Stomach (tissue), 9 donors: ENCODE results near the gene PAK6. TPM values are rescaled to one million over a fixed set of nuclear protein-coding genes. Genes with fewer than 3 reads are reported as not detected.

Source experiments
- DNase-seq, 2 donors: peaks; one replicate each; pipeline versions ENCODE4 v3.0.0 to v3.0.0-alpha.2; 2013 to 2019
- H3K27ac ChIP-seq, 5 donors: fragments of 200-600 bp in 4 of 5; sonication (generic) in 4 of 5; one replicate each; pipeline ENCODE4 v1.5.1; 2013 to 2019; ENCODE audit warnings: mild to moderate bottlenecking in 1 of 5, moderate library complexity in 1 of 5
- H3K27me3 ChIP-seq, 3 donors: fragments of 200-600 bp; sonication (generic); one replicate each; pipeline ENCODE4 v1.5.1; 2017 to 2019; ENCODE audit warnings: mixed run types in 1 of 3
- H3K36me3 ChIP-seq, 4 donors: fragments of 200-600 bp; sonication (generic); 1 replicate in 3 of 4; 2 replicates in 1 of 4; pipeline ENCODE4 v1.5.1; 2016 to 2019
- H3K4me1 ChIP-seq, 4 donors: fragments of 200-600 bp; sonication (generic); one replicate each; pipeline ENCODE4 v1.5.1; 2016 to 2019
- H3K4me3 ChIP-seq, 4 donors: fragments of 200-600 bp; sonication (generic) in 3 of 4; one replicate each; pipeline ENCODE4 v1.5.1; 2016 to 2019; ENCODE audit warnings: mild to moderate bottlenecking in 1 of 4
- H3K9me3 ChIP-seq, 4 donors: fragments of 200-600 bp; sonication (generic); one replicate each; pipeline ENCODE4 v1.5.1; 2016 to 2019
- EP300 ChIP-seq: sonication (generic); formaldehyde crosslinking; IDR thresholded peaks from one replicate; pipeline ENCODE4 v1.6.1; 2017; ENCODE audit warnings: antibody characterized with exemption
- POLR2A ChIP-seq, 4 donors: fragments of 450-650 bp; IDR thresholded peaks; one replicate each; pipeline ENCODE4 v1.6.1; 2016; ENCODE audit warnings: antibody characterized with exemption in 4 of 4, control low read depth in 2 of 4, mild to moderate bottlenecking in 1 of 4, moderate library complexity in 1 of 4
- POLR2AphosphoS5 ChIP-seq, 3 donors: sonication (generic); formaldehyde crosslinking; IDR thresholded peaks; one replicate each; pipeline ENCODE4 v1.6.1; 2016; ENCODE audit warnings: antibody characterized with exemption in 3 of 3
- WGBS, 5 donors: extraction: QIAGEN DNeasy Blood & Tissue Kit in 3 of 5; methylation state at CpG; one replicate each; pipeline versions ENCODE4 v1.1.5 to v1.1.7; 2013 to 2018; 5-methylcytosine and 5-hydroxymethylcytosine counted together
- intact Hi-C: fragments of 100-400 bp; cut with DNase I; formaldehyde crosslinking; loops from one replicate; pipeline ENCODE4 v1.15.1; 2023; ENCODE audit warnings: low total_unique reads
- polyA plus RNA-seq, 3 donors: library from polyadenylated mRNA; stranded (reverse); fragments of 200-250 nt; gene quantifications; one replicate each; pipeline ENCODE4 v1.2.3, GENCODE V29; 2013
- total RNA-seq, 5 donors: library from RNA; depleted of rRNA; stranded (reverse); fragments of >200 nt; gene quantifications; one replicate each; pipeline versions ENCODE4 v1.1.0 to v1.2.3, GENCODE V29; 2014 to 2016
- TF ChIP-seq, protein P1 (sequence below), 7 experiments: fragments of 450-650 bp in 4 of 7; fragments of 200-600 bp in 3 of 7; sonication (generic) in 3 of 7; IDR thresholded peaks; one replicate each; pipeline ENCODE4 v1.5.1; 2016 to 2019; ENCODE audit warnings: antibody characterized with exemption in 7 of 7, control low read depth in 2 of 7, mild to moderate bottlenecking in 1 of 7
- donor health status: healthy with polysubstance abuse.
- donor health status: Bipolar disorder and iron deficiency.
- donor health status: healthy.

PAK6 gene
- total and polyA plus RNA-seq, 8 donors: under 0.01 to 91.9 (median 6.2) TPM

DNA sequence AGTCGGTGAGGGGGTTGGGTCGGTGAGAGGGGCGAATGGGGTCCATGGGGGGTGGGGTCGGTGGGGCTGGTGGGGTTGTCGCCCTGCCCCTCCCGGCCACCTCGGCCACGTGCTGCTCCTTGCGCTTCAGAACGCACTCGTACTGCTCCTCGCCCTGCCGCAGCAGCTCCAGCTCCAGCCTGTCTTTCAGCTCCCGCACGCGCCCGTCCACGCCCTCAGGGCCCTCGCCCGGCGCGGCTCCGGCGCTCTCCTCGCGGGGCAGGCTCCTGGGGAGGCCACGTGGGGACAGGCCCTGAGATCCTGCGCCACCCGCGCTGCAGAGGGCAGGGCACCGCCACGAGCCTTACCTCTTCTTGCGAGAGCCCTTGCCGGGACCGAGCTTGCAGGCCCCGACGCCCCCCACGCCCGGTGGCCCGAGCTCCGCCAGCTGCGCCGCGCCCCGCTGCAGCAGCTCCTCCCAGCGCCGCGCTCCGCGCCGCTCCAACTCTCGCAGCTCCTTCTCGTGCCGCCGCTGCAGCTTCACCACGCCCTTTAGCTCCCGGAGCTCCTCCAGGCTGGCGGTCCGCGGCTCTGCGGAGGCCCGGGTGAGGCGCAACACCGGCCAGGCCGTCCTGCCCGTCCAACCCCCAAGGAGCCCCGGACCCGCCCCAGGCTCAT, 52.2 kb downstream of the PAK6 start:
- DNase-seq: peak; percentile 64 to 90
- WGBS, 5 donors: 6 to 47% (median 23%) methylated on average over 22 to 68 of the region's 68 CpGs
- Histone ChIP-seq H3K9me3 (no peaks in the 10 kb centered on the region), H3K36me3 (peaks cover 0 to 61% (median 0%) of the 10 kb centered on the region in 4 donors), H3K27me3 (peaks cover 0 to 27% (median 14%) of the 10 kb centered on the region in 3 donors), H3K27ac (no peak overlapping the region), H3K4me3 (peak overlapping the region; percentile 30 to 53 (median 40)), H3K4me1 (peaks cover 12 to 29% (median 20%) of the 10 kb centered on the region in 4 donors)
- intact Hi-C loops: no loop called here
- TF ChIP-seq, protein P1, sequence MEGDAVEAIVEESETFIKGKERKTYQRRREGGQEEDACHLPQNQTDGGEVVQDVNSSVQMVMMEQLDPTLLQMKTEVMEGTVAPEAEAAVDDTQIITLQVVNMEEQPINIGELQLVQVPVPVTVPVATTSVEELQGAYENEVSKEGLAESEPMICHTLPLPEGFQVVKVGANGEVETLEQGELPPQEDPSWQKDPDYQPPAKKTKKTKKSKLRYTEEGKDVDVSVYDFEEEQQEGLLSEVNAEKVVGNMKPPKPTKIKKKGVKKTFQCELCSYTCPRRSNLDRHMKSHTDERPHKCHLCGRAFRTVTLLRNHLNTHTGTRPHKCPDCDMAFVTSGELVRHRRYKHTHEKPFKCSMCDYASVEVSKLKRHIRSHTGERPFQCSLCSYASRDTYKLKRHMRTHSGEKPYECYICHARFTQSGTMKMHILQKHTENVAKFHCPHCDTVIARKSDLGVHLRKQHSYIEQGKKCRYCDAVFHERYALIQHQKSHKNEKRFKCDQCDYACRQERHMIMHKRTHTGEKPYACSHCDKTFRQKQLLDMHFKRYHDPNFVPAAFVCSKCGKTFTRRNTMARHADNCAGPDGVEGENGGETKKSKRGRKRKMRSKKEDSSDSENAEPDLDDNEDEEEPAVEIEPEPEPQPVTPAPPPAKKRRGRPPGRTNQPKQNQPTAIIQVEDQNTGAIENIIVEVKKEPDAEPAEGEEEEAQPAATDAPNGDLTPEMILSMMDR (IDR thresholded peaks at IDR 0.05): no peak
- no peak for TF ChIP-seq POLR2A (IDR thresholded peaks at IDR 0.05)
- no peak for TF ChIP-seq EP300
- no peak for TF ChIP-seq POLR2AphosphoS5 (IDR thresholded peaks at IDR 0.05)

DNA sequence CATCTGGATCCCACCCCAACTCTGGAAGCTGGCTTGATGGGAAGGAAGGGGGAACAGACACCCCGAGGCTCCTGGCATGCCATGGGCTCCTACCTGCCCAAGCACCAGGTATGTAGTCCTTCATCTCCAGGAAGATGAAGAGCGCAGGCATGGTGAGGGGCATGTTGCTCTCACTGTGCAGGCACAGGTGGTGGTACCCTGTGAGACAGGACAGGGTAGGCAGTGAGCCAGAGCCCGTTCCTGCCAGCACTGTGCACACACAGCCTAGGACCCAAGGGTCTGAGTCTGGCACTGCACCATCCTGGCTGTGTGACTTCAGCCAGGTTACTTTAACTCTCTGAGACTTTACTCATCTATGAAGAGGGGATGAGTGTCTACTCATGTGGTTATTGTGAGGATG, 53.4 kb downstream of the PAK6 start:
- no peak for DNase-seq
- peaks cover 12 to 36% (median 23%) of the 10 kb centered on the region in 4 donors for H3K4me1 ChIP-seq
- no peak overlapping the region for H3K4me3 ChIP-seq
- H3K27ac ChIP-seq: no peak overlapping the region
- 76 to 93% (median 77%) methylated on average over 2 to 3 of the region's 3 CpGs for WGBS, 5 donors
- peaks cover 0 to 27% (median 14%) of the 10 kb centered on the region in 3 donors for H3K27me3 ChIP-seq
- H3K36me3 ChIP-seq: peaks cover 0 to 57% (median 0%) of the 10 kb centered on the region in 4 donors
- no peaks in the 10 kb centered on the region for H3K9me3 ChIP-seq
- TF ChIP-seq, protein P1 (IDR thresholded peaks at IDR 0.05): no peak
- TF ChIP-seq EP300 (no peak), POLR2A (IDR thresholded peaks at IDR 0.05) (no peak), POLR2AphosphoS5 (IDR thresholded peaks at IDR 0.05) (no peak)
- intact Hi-C loops: no loop called here

- H3K27me3 ChIP-seq: peaks cover 0 to 25% (median 14%) of the 10 kb centered on the region in 3 donors
- H3K4me3 ChIP-seq: no peak overlapping the region
- H3K9me3 ChIP-seq: no peaks in the 10 kb centered on the region
- TF ChIP-seq EP300: no peak
- no peak for TF ChIP-seq POLR2A (IDR thresholded peaks at IDR 0.05)
- TF ChIP-seq, protein P1 (IDR thresholded peaks at IDR 0.05): no peak
- no peak for TF ChIP-seq POLR2AphosphoS5 (IDR thresholded peaks at IDR 0.05)
- H3K36me3 ChIP-seq: peaks cover 0 to 53% (median 0%) of the 10 kb centered on the region in 4 donors
- no peak for DNase-seq
- no peak overlapping the region for H3K27ac ChIP-seq
- peaks cover 12 to 36% (median 23%) of the 10 kb centered on the region in 4 donors for H3K4me1 ChIP-seq
- intact Hi-C loops: no loop called here
Measured at GRCh38 chr15:40293006-40293405, 54.1 kb downstream of the PAK6 start.

- intact Hi-C loops: no loop called here
- H3K27me3 ChIP-seq: peaks cover 0 to 23% (median 14%) of the 10 kb centered on the region in 3 donors
- H3K27ac ChIP-seq: no peak overlapping the region
- no peak overlapping the region for H3K4me3 ChIP-seq
- TF ChIP-seq EP300: no peak
- no peak for TF ChIP-seq POLR2A (IDR thresholded peaks at IDR 0.05)
- TF ChIP-seq, protein P1 (IDR thresholded peaks at IDR 0.05): no peak
- no peak for TF ChIP-seq POLR2AphosphoS5 (IDR thresholded peaks at IDR 0.05)
- H3K36me3 ChIP-seq: peaks cover 0 to 50% (median 0%) of the 10 kb centered on the region in 4 donors
- peaks cover 12 to 36% (median 22%) of the 10 kb centered on the region in 4 donors for H3K4me1 ChIP-seq
- 71 to 92% (median 88%) methylated on average over 2 to 20 of the region's 20 CpGs for WGBS, 5 donors
- DNase-seq: no peak
- no peaks in the 10 kb centered on the region for H3K9me3 ChIP-seq
Measured at GRCh38 chr15:40293905-40294895, 55.3 kb downstream of the PAK6 start.
